Measurements from ENCODE around the gene HBZ. TPM values are rescaled to one million over a fixed set of nuclear protein-coding genes. Genes with fewer than 3 reads are reported as not detected.

HBZ gene
- total RNA-seq, 4 donors from 2014 or later, result not detected

DNA sequence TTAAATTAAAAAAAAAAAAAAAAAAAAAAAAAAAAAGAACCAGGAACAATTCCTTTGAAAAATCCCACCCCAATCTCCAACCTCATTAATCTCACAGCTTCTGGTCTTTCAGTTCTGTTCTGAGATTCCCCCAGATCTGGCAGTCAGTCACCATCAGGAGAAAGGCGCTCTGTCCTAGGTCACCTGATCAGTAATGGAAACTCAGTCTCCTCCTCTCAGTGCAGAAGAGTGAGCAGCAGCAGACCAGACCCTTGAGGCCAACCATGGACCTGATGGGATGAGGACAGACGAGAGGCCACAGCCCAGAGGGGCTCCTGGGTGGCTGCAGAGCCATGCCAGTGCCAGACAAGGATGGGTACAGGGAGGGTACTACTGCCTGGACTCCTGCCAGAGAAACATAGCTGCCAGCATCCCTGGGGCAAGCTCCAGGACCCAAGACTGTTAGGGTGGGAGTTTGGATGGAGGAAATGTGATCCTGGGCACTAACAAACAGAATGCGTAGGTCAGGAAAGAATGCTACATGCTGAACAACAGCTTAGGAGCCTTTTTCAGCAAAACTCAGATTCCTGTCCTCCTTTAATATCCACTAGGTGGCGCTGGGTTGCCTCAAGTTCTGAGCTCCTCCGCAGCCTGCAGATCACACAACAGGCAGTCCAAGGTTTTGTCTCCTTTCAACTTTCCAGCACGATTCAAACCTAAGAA is 45.7 kb upstream of the HBZ start:
- H3K36me3 ChIP-seq, result peaks cover 14 to 17% of the 10 kb centered on the region in 2 donors
- 37 to 41% methylated on average over 6 of the region's 6 CpGs for WGBS, 2 donors
- peaks cover 0 to 2% of the 10 kb centered on the region in 2 donors for H3K4me1 ChIP-seq
- intact Hi-C loops (cut with DNase I), result loop anchor here (5.0 kb wide), 1 partner anchor 76 kb away; the partner anchor contains the start of gene HBQ1
- no peaks in the 10 kb centered on the region for H3K27me3 ChIP-seq
- DNase-seq, result peak; percentile 56 to 67
- H3K4me3 ChIP-seq (replicated peaks in 1 of 3), result no peak overlapping the region
- TF ChIP-seq CTCF (IDR thresholded peaks at IDR 0.05), result peak; percentile 56 to 80 (median 70)
- TF ChIP-seq POLR2A (IDR thresholded peaks at IDR 0.05), result no peak
- no peaks in the 10 kb centered on the region for H3K9me3 ChIP-seq
- H3K27ac ChIP-seq, result no peak overlapping the region

GRCh38 chr16:112153-112840 is 40.1 kb upstream of the HBZ start:
- H3K27me3 ChIP-seq, result no peaks in the 10 kb centered on the region
- no peaks in the 10 kb centered on the region for H3K9me3 ChIP-seq
- H3K36me3 ChIP-seq, result peaks cover 14 to 23% of the 10 kb centered on the region in 2 donors
- H3K4me1 ChIP-seq, result peaks cover under 1 to 10% of the 10 kb centered on the region in 2 donors
- DNase-seq, result no peak
- no peak overlapping the region for H3K4me3 ChIP-seq (replicated peaks in 1 of 3)
- WGBS, 2 donors, result 91 to 94% methylated on average over 10 of the region's 21 CpGs
- H3K27ac ChIP-seq, result no peak overlapping the region
- no peak for TF ChIP-seq CTCF (IDR thresholded peaks at IDR 0.05)
- TF ChIP-seq POLR2A (IDR thresholded peaks at IDR 0.05), result no peak
- intact Hi-C loops (cut with DNase I), result no loop called here

GRCh38 chr16:114327-114726 is 38.1 kb upstream of the HBZ start:
- no peak for TF ChIP-seq CTCF (IDR thresholded peaks at IDR 0.05)
- TF ChIP-seq POLR2A (IDR thresholded peaks at IDR 0.05), result no peak
- Histone ChIP-seq H3K9me3 (no peaks in the 10 kb centered on the region), H3K4me1 (peaks cover 3 to 17% of the 10 kb centered on the region in 2 donors), H3K36me3 (peaks cover 13 to 17% of the 10 kb centered on the region in 2 donors), H3K4me3 (replicated peaks in 1 of 3) (no peak overlapping the region), H3K27me3 (no peaks in the 10 kb centered on the region), H3K27ac (no peak overlapping the region)
- 93 to 97% methylated on average over 2 of the region's 2 CpGs for WGBS, 2 donors
- intact Hi-C loops (cut with DNase I), result no loop called here
- no peak for DNase-seq

DNA sequence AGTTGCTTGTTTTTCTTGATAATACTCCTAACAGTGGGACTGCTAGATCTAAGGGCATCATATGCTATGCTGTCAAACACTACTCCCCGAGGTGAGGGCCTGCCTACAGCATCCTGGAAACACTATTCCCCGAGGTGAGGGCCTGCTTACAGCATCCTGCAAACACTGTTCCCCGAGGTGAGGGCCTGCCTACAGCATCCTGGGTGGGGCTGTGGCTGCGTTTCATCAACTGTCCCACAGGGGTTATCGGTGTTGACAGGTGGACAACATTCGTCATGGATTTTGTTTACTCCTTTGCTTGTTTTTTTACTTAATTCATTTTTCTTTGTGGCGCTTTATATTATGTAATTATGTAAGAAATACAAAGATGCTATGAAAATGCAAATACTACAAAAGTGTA is 36.4 kb upstream of the HBZ start:
- TF ChIP-seq POLR2A (IDR thresholded peaks at IDR 0.05) (no peak), CTCF (IDR thresholded peaks at IDR 0.05) (no peak)
- H3K4me3 ChIP-seq (replicated peaks in 1 of 3), result no peak overlapping the region
- WGBS, 2 donors, result 83 to 84% methylated on average over 7 of the region's 7 CpGs

More for the DNA sequence above, 36.4 kb upstream of the HBZ start:
- Histone ChIP-seq H3K36me3 (peaks cover 0 to 10% of the 10 kb centered on the region in 2 donors), H3K27ac (no peak overlapping the region), H3K9me3 (no peaks in the 10 kb centered on the region), H3K4me1 (peaks cover 3 to 17% of the 10 kb centered on the region in 2 donors), H3K27me3 (no peaks in the 10 kb centered on the region)
- intact Hi-C loops (cut with DNase I), result no loop called here
- DNase-seq, result no peak
